ENCODE results near the gene MRTFB.
A peak's percentile ranks its signal among the peaks of the same experiment; 100 is the strongest.

MRTFB gene

DNA sequence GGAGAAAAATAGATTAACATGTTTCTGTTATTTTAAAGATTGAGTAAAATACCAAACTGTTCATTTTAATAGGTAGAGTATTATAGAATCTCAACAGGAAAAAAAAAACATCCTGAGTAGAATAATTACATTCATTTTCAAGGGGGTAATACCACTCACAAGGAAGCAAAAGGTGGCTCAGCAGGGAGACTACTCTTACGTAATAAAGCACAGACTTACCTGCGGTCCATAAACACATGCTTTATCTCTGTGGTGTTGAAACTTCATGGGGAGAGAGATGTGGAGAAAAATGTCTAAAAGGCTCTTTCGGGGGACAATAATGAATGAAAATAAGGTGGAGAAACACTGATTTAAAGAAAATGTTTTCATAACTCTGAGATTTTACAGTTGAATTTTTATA, 171.7 kb downstream of the MRTFB start:
- no peak for DNase-seq

DNA sequence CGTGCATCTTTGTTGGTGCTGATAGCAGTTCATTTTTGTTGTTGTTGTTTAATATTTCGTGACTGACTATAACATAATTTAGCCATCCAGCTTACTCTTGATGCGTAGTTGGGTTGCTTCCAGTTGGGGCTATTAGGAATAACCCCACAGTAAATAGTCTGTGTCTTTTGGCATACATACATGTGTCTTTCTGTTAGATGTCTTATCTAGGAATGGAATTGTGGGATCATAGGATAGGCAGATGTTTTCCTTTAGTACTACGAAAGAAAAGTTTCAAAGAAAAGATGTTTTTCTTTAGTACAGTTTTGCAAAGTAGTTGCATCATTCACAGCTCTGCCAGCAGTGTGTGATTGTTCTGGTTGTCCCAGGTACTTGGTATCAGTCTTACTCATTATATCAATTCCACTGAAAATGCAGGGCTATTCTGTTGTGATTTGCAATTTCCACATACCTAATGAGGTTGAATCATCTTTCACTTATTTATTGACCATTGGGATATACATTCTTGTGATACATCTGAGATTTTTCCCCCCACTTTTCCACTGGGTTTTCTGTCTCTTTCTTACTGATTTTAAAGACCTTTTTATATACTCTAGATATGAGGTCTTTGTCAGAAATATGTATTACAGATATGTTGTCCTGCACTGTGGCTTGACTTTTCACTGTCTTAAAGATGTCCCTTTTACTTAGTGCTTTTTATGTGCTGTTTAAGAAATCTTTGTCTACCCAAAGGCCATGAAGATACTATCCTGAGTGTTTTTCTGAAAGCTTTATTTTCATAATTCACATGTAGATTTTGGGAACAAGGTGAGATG, 173.3 kb downstream of the MRTFB start:
- no peak for DNase-seq

- DNase-seq: no peak
Observed at GRCh38 chr16:14248791-14249190, 177.7 kb downstream of the MRTFB start.

- DNase-seq: peak; percentile 9 to 62 (median 23)
Observed at GRCh38 chr16:14249291-14250032, 178.3 kb downstream of the MRTFB start.

DNA sequence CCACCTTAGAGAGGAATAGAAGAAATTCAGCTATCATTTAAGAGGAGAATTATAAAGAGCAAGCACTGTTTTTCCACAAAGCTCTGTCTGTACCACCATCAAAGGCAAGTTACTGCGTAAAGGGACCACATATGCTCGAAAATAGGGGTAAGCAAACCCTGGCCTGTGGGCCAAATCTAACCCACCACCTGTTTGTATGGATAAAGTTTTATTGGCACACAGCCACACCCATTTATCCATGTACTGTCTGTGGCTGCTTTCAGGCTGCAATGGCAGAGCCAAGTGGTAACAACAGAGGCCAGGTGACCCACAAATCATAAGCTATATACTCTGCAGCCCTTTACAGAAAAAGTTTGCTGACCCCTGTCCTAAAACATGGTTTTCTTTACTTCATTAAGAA, 180.3 kb downstream of the MRTFB start:
- no peak for DNase-seq

DNA sequence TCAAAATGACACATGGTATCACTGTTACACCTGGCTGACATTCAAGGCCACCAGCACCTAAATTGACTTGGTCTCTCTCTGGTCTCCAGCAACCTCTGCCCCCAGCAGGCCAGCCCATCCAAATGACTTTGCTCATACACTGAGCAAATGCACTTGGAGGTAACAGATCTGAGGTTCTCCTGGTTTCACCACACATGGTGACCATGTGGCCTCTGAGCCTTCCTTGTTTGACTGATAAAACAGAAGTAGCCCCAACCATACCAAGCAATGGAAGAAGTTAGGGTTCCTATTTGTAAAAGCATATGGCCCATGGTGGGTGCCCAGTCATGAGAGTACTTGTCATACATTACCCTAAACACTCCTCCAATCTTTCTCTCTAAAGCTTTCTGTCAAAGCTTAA, 181.7 kb downstream of the MRTFB start:
- DNase-seq: no peak

GRCh38 chr16:14263011-14263410, 191.9 kb downstream of the MRTFB start:
- no peak for DNase-seq

DNA sequence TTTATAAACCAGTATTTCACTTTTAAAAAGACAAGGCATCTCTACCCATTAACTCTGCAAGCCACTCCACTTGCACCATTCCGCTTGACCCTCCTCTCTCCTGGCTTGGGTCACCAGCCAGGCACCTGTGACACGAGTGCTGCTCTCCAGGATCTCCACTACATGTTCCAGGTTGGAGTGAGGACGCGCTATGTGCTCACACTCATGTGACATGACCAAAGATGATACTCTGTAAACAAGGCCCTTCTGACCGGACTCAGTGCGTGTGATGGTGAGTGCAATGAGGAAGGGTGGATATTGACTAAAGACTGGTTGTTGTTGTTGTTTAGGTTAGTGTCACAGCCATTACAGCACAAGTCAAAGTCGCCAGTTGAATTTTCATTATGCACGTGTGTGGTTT, 192.7 kb downstream of the MRTFB start:
- no peak for DNase-seq

- no peak for DNase-seq
Observed at GRCh38 chr16:14264327-14264943, 193.3 kb downstream of the MRTFB start.

DNA sequence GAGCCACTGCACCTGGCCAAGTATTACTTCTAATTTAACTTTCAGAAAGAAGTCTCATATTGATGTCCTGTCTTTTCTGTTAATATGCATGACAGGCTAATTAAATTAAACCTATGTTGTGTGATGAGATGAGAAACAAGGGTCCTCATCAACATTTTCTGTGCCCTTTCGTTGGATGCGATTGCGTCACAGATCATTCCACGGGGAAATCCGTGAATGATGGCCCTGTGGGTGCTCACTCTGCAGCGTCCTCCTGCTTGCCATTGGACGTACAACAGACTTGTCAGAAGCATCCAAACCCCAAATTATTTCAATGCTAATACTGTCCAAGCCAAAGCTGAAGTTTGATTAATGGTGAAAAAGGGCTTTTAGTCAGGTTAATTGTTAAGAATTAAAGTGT, 197.0 kb downstream of the MRTFB start:
- DNase-seq: no peak

- DNase-seq: no peak
Observed at GRCh38 chr16:14275934-14276333, 204.8 kb downstream of the MRTFB start.

- peak in 1 of 3 experiments; percentile 22 for DNase-seq
Observed at GRCh38 chr16:14278749-14279148, 207.6 kb downstream of the MRTFB start.

GRCh38 chr16:14280541-14280940, 209.4 kb downstream of the MRTFB start:
- DNase-seq: no peak

GRCh38 chr16:14283786-14284185, 212.7 kb downstream of the MRTFB start:
- peak in 2 of 3 experiments; percentile 73 to 91 for DNase-seq

DNA sequence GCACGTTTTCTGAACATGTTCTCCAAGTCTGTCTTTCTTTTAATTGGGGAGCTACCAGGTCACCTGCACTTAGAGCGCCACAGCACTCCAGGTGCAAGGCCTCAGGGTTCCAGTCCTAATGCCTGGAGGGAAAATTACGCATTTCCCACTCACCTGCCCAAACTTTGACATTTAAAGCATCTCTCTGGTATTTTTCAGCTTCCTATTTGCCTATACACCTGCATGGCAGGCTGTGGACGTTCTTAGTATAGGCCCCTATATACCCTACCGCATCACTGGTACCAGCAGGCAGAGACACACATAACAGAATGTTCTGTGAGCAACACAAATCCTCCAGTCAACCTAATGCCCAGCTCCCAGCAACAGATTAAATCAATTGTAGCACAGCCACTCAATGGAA, 213.3 kb downstream of the MRTFB start:
- peak in 1 of 3 experiments; percentile 73 for DNase-seq

- peak; percentile 63 to 93 (median 90) for DNase-seq
Observed at GRCh38 chr16:14284930-14285512, 213.9 kb downstream of the MRTFB start.

GRCh38 chr16:14285513-14286367, 214.6 kb downstream of the MRTFB start:
- peak; percentile 83 to 97 (median 94) for DNase-seq

DNA sequence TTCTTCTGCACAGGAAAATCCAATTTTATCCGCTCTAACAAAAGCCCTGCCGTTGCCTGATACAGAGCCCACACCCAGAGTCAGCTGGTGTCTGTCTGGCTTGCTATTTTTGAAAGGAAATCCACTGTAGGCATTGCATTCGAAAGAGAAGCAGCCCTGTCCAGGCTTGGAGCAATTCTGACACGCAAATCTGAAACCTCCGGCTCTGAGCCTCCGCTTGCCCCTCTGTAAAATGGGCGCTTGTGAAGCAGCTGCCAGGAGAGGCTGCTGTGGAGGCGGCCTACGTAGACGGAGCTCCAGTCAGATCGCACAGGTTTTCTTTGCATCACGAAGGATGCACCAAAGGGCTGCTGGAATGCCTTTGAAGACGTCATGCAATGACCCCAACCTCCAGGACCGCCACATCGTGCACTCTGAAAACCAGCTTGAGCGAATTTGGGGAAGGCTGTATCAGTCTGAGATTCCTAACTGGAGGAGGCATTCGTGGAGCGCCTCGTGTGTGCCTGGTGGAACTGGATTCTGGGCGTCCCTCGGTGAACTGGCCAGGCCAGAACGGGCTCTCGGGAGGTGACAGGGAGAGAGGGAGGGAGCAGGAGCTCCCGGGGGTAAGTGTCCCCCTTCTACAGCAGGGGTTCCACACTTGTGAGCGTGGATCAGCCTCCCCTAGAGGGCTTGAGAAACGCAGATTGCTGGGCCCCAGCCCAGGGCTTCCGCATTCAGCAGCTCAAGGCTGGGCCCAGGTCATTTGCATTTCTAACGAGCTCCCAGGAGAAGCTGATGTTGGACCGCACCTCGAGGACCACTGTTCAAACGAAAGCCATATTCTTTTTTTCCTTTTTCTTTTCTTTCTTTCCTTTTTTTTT, 215.5 kb downstream of the MRTFB start:
- DNase-seq: peak in 1 of 3 experiments; percentile 26

DNA sequence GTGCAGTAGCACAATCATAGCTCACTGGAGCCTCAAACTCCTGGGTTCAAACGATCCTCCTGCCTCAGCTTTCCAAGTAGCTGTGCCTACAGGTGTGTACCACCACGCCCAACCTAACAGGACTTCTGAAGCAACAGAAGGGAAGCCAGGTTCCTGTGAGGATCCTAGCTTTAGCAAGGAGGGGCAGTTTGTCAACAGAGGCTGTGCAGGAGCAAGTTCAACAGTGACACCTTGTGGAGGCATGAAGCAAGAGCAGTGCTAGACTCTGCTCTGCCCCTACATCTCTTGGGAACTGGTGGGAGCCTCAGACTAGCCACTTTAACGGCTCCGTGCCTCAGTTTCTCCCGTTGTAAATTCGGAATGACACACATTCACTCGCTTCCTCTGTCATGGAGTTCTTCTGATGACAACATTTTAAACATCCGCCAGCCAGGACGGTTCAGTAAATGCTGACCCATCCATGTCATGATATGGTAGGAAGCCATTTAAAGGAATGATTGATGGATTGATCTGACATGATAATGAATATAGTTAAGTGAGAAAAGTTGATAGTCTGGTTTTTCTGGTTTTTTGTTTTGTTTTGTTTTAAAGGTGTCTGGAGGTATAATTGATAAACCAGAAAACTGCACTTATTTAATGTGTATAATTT, 218.7 kb downstream of the MRTFB start:
- DNase-seq: peak; percentile 5 to 58 (median 14)

DNA sequence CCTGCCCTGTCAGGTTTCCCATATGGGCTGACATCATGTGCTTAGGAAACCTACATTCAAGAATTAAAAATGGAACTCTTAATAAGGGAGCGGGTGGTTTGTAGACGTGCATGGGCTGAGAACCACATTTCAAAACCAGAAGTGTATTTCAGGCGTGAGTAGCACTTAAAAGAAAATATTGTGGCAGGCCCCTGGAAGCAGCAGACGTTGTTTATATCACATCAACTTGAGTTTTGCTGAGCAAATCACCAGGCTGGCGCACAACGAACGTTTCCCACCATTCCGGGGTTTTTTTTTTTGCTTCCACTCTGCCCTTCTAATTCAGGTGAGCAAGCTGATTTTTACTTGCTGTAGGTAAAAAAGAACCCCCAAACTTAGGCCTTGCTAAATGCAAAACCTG, 220.2 kb downstream of the MRTFB start:
- DNase-seq: no peak

All from NCI-H1417 (cell line).